SIG-M5 (cell line): ENCODE data around the gene TRRAP.

Experiments
- DNase-seq: peaks from one replicate; lab custom pipeline; 2025; lab: John Stamatoyannopoulos, UW

Gene TRRAP

GRCh38 chr7:99006739-99007424 is 128.6 kb downstream of the TRRAP start:
- no peak for DNase-seq

GRCh38 chr7:99008181-99008631 is 129.9 kb downstream of the TRRAP start:
- no peak for DNase-seq

- DNase-seq: no peak
Measured at GRCh38 chr7:99008921-99009530, 130.7 kb downstream of the TRRAP start.

GRCh38 chr7:99010281-99010680 is 131.9 kb downstream of the TRRAP start:
- DNase-seq: no peak

- DNase-seq: no peak
Measured at GRCh38 chr7:99011341-99011705, 133.0 kb downstream of the TRRAP start.

GRCh38 chr7:99011706-99012404 is 133.5 kb downstream of the TRRAP start:
- DNase-seq: no peak

- no peak for DNase-seq
Measured at GRCh38 chr7:99012722-99013121, 134.4 kb downstream of the TRRAP start.

GRCh38 chr7:99013266-99014112 is 135.2 kb downstream of the TRRAP start:
- DNase-seq: no peak

- no peak for DNase-seq
Measured at GRCh38 chr7:99014113-99014985, 136.0 kb downstream of the TRRAP start.

- DNase-seq: no peak
Measured at GRCh38 chr7:99016196-99016595, 137.9 kb downstream of the TRRAP start.

- DNase-seq: no peak
Measured at GRCh38 chr7:99019523-99020412, 141.4 kb downstream of the TRRAP start.

GRCh38 chr7:99020413-99020715 is 142.0 kb downstream of the TRRAP start:
- no peak for DNase-seq

- no peak for DNase-seq
Measured at GRCh38 chr7:99021941-99022560, 143.7 kb downstream of the TRRAP start.

GRCh38 chr7:99024066-99024465 is 145.7 kb downstream of the TRRAP start:
- DNase-seq: no peak

GRCh38 chr7:99027241-99027640 is 148.9 kb downstream of the TRRAP start:
- DNase-seq: no peak

- DNase-seq: no peak
Measured at GRCh38 chr7:99027841-99028240, 149.5 kb downstream of the TRRAP start.

- no peak for DNase-seq
Measured at GRCh38 chr7:99028261-99028973, 150.1 kb downstream of the TRRAP start.

- no peak for DNase-seq
Measured at GRCh38 chr7:99029466-99030435, 151.4 kb downstream of the TRRAP start.
